Choroid plexus epithelial cell (primary cell): Measurements from ENCODE around the gene MYO10.

ENCODE experiments used
- DNase-seq: peaks from one replicate; pipeline ENCODE4 v3.0.0-alpha.2; 2010; ENCODE audit warnings: low read depth
- H3K4me3 ChIP-seq: 2 replicates; pipeline ENCODE4 v1.5.1; 2011; ENCODE audit warnings: low read depth, mild to moderate bottlenecking, control low read depth, low read length, moderate library complexity
- CTCF ChIP-seq: conservative IDR thresholded peaks from 2 replicates; pipeline ENCODE4 v1.5.1; 2011; ENCODE audit warnings: low read depth, mild to moderate bottlenecking, control low read depth, inconsistent platforms, low read length, moderate library complexity

The MYO10 gene

GRCh38 chr5:16826379-16827125, 109.5 kb downstream of the MYO10 start:
- H3K4me3 ChIP-seq, result no peak overlapping the region
- DNase-seq, result no peak
- no peak for TF ChIP-seq CTCF

- peak; percentile 73 for DNase-seq
- H3K4me3 ChIP-seq, result no peak overlapping the region
- TF ChIP-seq CTCF, result no peak
Measured at GRCh38 chr5:16819522-16820167, 116.4 kb downstream of the MYO10 start.

GRCh38 chr5:16815432-16815831, 120.7 kb downstream of the MYO10 start:
- no peak for TF ChIP-seq CTCF
- no peak for DNase-seq
- H3K4me3 ChIP-seq, result no peak overlapping the region

- peak; percentile 35 for TF ChIP-seq CTCF
- peak; percentile 69 for DNase-seq
- H3K4me3 ChIP-seq, result no peak overlapping the region
Measured at GRCh38 chr5:16812911-16813310, 123.2 kb downstream of the MYO10 start.

- TF ChIP-seq CTCF, result no peak
- DNase-seq, result peak; percentile 54
- no peak overlapping the region for H3K4me3 ChIP-seq
Measured at GRCh38 chr5:16812448-16812847, 123.6 kb downstream of the MYO10 start.

- TF ChIP-seq CTCF, result no peak
- H3K4me3 ChIP-seq, result no peak overlapping the region
- DNase-seq, result no peak
Measured at GRCh38 chr5:16810208-16810854, 125.8 kb downstream of the MYO10 start.
